Thoracic aorta (tissue), 2 donors: ENCODE measurements around the gene FOS. TPM values are rescaled to one million over a fixed set of nuclear protein-coding genes. Genes with fewer than 3 reads are reported as not detected.

Experiments
- ATAC-seq: fragments of 150-250 bp; one replicate; pipeline ENCODE4 v1.8.0; 2017; ENCODE audit warnings: low read depth; ENCODE audit not compliant: insufficient number of reproducible peaks, low FRiP score
- DNase-seq: peaks from one replicate; pipeline ENCODE4 v3.0.0-alpha.2; 2020; ENCODE audit warnings: low spot score
- H3K27ac ChIP-seq, 2 donors: fragments of 200-600 bp; sonication (generic); 1 replicate in 1 of 2; 2 replicates in 1 of 2; pipeline ENCODE4 v1.5.1; 2016; ENCODE audit warnings: mild to moderate bottlenecking in 2 of 2, moderate library complexity in 2 of 2
- H3K27me3 ChIP-seq: fragments of 200-600 bp; sonication (generic); replicated peaks from 2 replicates; pipeline ENCODE4 v1.6.0; 2016; ENCODE audit warnings: mild to moderate bottlenecking; ENCODE audit not compliant: insufficient read depth
- H3K36me3 ChIP-seq: fragments of 200-600 bp; sonication (generic); one replicate; pipeline ENCODE4 v1.5.1; 2016
- H3K4me1 ChIP-seq, 2 donors: fragments of 200-600 bp; sonication (generic); 1 replicate in 1 of 2; 2 replicates in 1 of 2; pipeline versions ENCODE4 v1.5.1 to v1.6.0; 2016; ENCODE audit warnings: low read depth in 2 of 2, mild to moderate bottlenecking in 1 of 2; ENCODE audit not compliant: control insufficient read depth in 1 of 2
- H3K4me3 ChIP-seq: fragments of 200-600 bp; sonication (generic); 2 replicates; pipeline ENCODE4 v1.5.1; 2016; ENCODE audit warnings: mild to moderate bottlenecking
- H3K9me3 ChIP-seq: fragments of 200-600 bp; sonication (generic); 2 replicates; pipeline ENCODE4 v1.5.1; 2016
- total RNA-seq, 2 donors: library from RNA; depleted of rRNA; stranded (reverse); fragments of >200 nt; gene quantifications; one replicate each; pipeline versions ENCODE4 v1.1.0 to v1.2.3, GENCODE V29; 2016
- TF ChIP-seq, protein P1 (sequence below): fragments of 200-600 bp; sonication (generic); IDR thresholded peaks from one replicate; pipeline ENCODE4 v1.5.1; 2019; ENCODE audit warnings: antibody characterized with exemption

Gene FOS
- total RNA-seq, 2 donors from 2014 or later = 358 to 3,038 TPM

DNA sequence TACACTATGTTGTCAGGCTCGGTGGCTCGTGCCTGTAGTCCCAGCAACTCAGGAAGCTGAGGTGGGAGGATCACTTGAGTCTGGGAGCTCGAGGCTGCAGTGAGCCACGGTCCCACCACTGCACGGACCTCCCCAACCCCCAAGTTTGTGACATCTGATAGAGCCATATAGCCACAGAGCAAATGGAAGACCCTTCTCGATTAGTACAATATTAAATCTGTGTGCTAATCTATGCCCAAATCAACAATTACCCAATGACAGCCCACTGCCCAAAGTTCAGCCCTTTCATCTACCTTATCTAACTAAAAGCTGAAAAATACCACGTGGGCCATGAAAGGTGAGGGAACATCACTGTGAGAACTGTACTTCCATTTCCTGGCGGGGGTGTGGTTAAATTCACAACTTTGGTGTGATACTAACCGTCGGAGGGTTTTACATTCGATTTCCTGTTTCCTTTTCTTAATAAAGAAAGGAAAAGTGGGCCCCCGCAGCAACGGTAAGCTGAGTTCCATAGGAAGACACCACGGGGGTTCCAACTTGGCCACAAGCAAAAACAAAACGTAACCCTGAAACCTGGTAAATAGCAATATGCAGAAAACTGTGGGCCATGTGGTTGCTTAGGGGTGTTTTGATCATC, 31.2 kb upstream of the FOS start:
- TF ChIP-seq, protein P1, sequence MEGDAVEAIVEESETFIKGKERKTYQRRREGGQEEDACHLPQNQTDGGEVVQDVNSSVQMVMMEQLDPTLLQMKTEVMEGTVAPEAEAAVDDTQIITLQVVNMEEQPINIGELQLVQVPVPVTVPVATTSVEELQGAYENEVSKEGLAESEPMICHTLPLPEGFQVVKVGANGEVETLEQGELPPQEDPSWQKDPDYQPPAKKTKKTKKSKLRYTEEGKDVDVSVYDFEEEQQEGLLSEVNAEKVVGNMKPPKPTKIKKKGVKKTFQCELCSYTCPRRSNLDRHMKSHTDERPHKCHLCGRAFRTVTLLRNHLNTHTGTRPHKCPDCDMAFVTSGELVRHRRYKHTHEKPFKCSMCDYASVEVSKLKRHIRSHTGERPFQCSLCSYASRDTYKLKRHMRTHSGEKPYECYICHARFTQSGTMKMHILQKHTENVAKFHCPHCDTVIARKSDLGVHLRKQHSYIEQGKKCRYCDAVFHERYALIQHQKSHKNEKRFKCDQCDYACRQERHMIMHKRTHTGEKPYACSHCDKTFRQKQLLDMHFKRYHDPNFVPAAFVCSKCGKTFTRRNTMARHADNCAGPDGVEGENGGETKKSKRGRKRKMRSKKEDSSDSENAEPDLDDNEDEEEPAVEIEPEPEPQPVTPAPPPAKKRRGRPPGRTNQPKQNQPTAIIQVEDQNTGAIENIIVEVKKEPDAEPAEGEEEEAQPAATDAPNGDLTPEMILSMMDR = no peak
- H3K36me3 ChIP-seq = no peaks in the 10 kb centered on the region
- H3K27ac ChIP-seq = no peak overlapping the region
- no peak for ATAC-seq
- H3K27me3 ChIP-seq = no peaks in the 10 kb centered on the region
- H3K4me1 ChIP-seq = no peaks in the 10 kb centered on the region
- H3K9me3 ChIP-seq = no peaks in the 10 kb centered on the region
- DNase-seq = no peak
- H3K4me3 ChIP-seq = no peak overlapping the region

DNA sequence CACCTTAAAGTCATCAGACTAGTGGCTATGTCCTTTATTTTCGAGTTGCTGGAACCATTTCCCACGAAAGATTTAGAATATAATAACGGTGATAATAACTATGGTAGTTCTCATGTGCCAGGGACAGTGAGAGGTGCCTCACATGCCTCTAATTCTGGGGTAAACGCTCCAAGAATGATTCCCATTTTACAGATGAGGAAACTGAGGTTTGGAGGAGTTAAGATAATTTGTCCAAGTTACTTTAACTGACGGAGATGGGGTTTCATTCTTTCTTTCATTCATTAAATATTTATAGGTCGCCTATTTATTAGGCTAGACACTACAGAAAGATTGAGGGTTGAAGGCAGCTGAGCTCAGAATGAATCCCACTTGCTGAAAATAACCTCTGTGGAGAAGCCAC, 30.7 kb upstream of the FOS start:
- ATAC-seq (no peak), DNase-seq (no peak)
- Histone ChIP-seq H3K4me1 (no peaks in the 10 kb centered on the region), H3K4me3 (no peak overlapping the region), H3K36me3 (no peaks in the 10 kb centered on the region), H3K27me3 (no peaks in the 10 kb centered on the region), H3K9me3 (no peaks in the 10 kb centered on the region), H3K27ac (no peak overlapping the region)
- TF ChIP-seq, protein P1 = no peak

DNA sequence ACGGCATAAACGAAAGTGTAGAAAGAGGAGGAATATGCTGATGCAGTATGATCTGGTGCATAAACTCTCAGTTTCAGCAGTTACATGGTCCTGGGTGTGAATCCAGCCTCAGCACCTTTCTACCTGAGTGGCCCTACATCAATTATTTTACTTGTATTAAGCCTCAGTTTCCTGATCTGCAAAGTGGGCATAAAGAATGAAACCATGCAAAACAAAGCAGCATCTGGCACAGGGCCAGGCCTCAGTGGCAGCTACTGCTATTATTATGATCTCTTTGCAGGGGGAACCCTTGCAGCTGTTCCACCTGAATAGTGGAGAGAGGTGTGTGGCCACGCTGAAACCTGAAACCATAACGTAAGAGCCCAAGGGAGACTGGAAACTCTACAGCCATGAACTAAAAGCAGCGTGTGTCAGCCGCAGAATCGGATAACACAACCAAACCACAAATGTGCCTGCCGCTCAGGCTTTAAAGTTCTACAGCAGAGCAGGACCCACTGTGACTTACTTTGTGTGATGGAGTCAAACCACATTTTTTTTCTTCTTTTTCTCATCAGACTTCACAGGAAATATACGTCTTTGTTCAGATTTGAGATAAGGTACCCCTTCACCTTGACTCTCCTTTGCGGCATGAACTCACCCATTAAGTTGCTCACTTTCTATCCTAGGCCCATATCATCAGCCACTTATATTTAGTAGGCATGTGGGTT, 29.2 kb upstream of the FOS start:
- no peaks in the 10 kb centered on the region for H3K36me3 ChIP-seq
- TF ChIP-seq, protein P1 = no peak
- H3K4me3 ChIP-seq = no peak overlapping the region
- H3K9me3 ChIP-seq = no peaks in the 10 kb centered on the region
- ATAC-seq = no peak
- no peak for DNase-seq
- H3K27me3 ChIP-seq = no peaks in the 10 kb centered on the region
- H3K4me1 ChIP-seq = peaks cover 2 to 5% of the 10 kb centered on the region in 2 donors
- H3K27ac ChIP-seq = no peak overlapping the region

DNA sequence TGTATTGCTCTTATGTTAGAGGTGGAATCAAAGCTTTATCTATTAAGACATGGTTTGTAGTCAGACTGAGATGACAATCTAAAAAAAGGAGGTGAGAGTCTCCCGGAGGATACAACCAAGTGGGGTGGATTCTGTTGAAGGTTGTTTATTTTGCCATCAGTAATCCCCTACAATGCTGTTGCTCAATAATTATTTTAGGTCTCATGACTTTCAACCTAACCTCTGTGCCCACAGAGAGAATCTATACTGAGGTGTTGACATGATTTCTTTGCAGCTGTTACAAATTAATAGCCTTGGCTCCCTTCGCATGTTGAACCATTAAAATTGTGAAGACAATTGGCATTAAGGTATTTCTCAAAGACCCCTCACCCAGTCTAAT, 28.7 kb upstream of the FOS start:
- Histone ChIP-seq H3K4me3 (no peak overlapping the region), H3K9me3 (no peaks in the 10 kb centered on the region), H3K27ac (no peak overlapping the region), H3K27me3 (no peaks in the 10 kb centered on the region), H3K4me1 (peaks cover 7 to 10% of the 10 kb centered on the region in 2 donors), H3K36me3 (no peaks in the 10 kb centered on the region)
- TF ChIP-seq, protein P1 = no peak
- no peak for ATAC-seq
- no peak for DNase-seq

DNA sequence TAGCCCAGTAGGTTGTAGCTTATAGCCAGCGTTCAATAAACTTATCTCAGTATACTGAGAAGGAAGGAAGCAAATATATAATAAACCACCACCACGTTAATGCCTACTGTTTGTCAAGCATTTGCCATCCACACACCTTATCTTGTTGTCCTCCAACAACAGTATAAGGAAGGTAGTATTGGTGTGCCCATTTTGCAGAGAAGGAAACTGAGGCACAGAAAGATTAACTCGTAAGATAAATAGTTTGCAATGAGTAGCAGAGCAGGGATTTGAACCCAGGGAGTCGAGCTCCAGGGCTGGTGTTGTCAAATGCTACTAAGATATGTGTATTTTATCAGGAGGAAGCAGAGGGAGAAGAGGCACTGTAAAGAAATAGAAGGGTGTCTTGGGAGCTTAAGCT, 27.8 kb upstream of the FOS start:
- Histone ChIP-seq H3K4me3 (no peak overlapping the region), H3K4me1 (peaks cover 9 to 15% of the 10 kb centered on the region in 2 donors), H3K27me3 (no peaks in the 10 kb centered on the region), H3K9me3 (no peaks in the 10 kb centered on the region), H3K27ac (no peak overlapping the region), H3K36me3 (no peaks in the 10 kb centered on the region)
- ATAC-seq (no peak), DNase-seq (no peak)
- TF ChIP-seq, protein P1 = no peak
